ENCODE measurements around the gene OXNAD1.
A peak's percentile ranks its signal among the peaks of the same experiment; 100 is the strongest.

Gene OXNAD1

GRCh38 chr3:16279010-16279801 lies 14.2 kb downstream of the OXNAD1 start:
- DNase-seq = no peak

- no peak for DNase-seq
Observed at GRCh38 chr3:16280671-16281070, 15.7 kb downstream of the OXNAD1 start.

- DNase-seq = no peak
Observed at GRCh38 chr3:16284633-16285032, 19.6 kb downstream of the OXNAD1 start.

GRCh38 chr3:16286161-16286560 lies 21.1 kb downstream of the OXNAD1 start:
- DNase-seq = no peak

GRCh38 chr3:16286751-16287543 lies 21.9 kb downstream of the OXNAD1 start:
- DNase-seq = peak; percentile 78

- DNase-seq = peak; percentile 44
Observed at GRCh38 chr3:16288664-16289063, 23.7 kb downstream of the OXNAD1 start.

GRCh38 chr3:16289144-16289889 lies 24.3 kb downstream of the OXNAD1 start:
- peak; percentile 41 for DNase-seq

GRCh38 chr3:16290007-16290826 lies 25.2 kb downstream of the OXNAD1 start:
- DNase-seq = peak; percentile 79

- peak; percentile 88 for DNase-seq
Observed at GRCh38 chr3:16290827-16291196, 25.8 kb downstream of the OXNAD1 start.

- no peak for DNase-seq
Observed at GRCh38 chr3:16294844-16295243, 29.8 kb downstream of the OXNAD1 start.

GRCh38 chr3:16295298-16295890 lies 30.4 kb downstream of the OXNAD1 start:
- DNase-seq = no peak

GRCh38 chr3:16297997-16298885 lies 33.2 kb downstream of the OXNAD1 start:
- DNase-seq = no peak

- DNase-seq = no peak
Observed at GRCh38 chr3:16298891-16299290, 33.9 kb downstream of the OXNAD1 start.

- DNase-seq = no peak
Observed at GRCh38 chr3:16299746-16300145, 34.7 kb downstream of the OXNAD1 start.

- DNase-seq = peak; percentile 50
Observed at GRCh38 chr3:16300307-16300706, 35.3 kb downstream of the OXNAD1 start.

- DNase-seq = peak; percentile 53
Observed at GRCh38 chr3:16300881-16301359, 35.9 kb downstream of the OXNAD1 start.

GRCh38 chr3:16301507-16301906 lies 36.5 kb downstream of the OXNAD1 start:
- no peak for DNase-seq

GRCh38 chr3:16302082-16302631 lies 37.1 kb downstream of the OXNAD1 start:
- no peak for DNase-seq

- peak; percentile 82 for DNase-seq
Observed at GRCh38 chr3:16303037-16303575, 38.1 kb downstream of the OXNAD1 start.

Data from OCI-M1 (cell line).